HL-60/S4 treated with retinoic acid at 250 ng/mL for 4 days and 3 days (cell line): Measurements from ENCODE around the gene L3HYPDH.

Source experiments
- in situ Hi-C: fragments of 300-500 bp; cut with MboI; formaldehyde crosslinking; loops from 2 replicates; pipeline ENCODE4 v1.7.0; 2022; ENCODE audit warnings: low sequenced_read_pairs

The L3HYPDH gene

GRCh38 chr14:59483819-59484638 lies at the start of gene L3HYPDH, which contains the start of gene JKAMP:
Gene L3HYPDH (minus strand): TSS chr14:59484408. CDS start chr14:59484316, 92 bp downstream.
Gene JKAMP (plus strand): TSS chr14:59484517. CDS start chr14:59484590, 73 bp downstream.
- in situ Hi-C loops = no loop called here

GRCh38 chr14:59532419-59532818 lies 48.2 kb upstream of the L3HYPDH start:
- in situ Hi-C loops = no loop called here

- in situ Hi-C loops = no loop called here
These were observed 46.1 kb upstream of the L3HYPDH start for GRCh38 chr14:59530349-59530748.

GRCh38 chr14:59529189-59529588 lies 45.0 kb upstream of the L3HYPDH start:
- in situ Hi-C loops = no loop called here

GRCh38 chr14:59520224-59520623 lies 36.0 kb upstream of the L3HYPDH start:
- in situ Hi-C loops = no loop called here

GRCh38 chr14:59511916-59512575 lies 27.8 kb upstream of the L3HYPDH start:
- in situ Hi-C loops = no loop called here

- in situ Hi-C loops = no loop called here
These were observed 26.8 kb upstream of the L3HYPDH start for GRCh38 chr14:59510966-59511365.

GRCh38 chr14:59510001-59510400 lies 25.8 kb upstream of the L3HYPDH start:
- in situ Hi-C loops = no loop called here

GRCh38 chr14:59509101-59509500 lies 24.9 kb upstream of the L3HYPDH start:
- in situ Hi-C loops = no loop called here

- in situ Hi-C loops = no loop called here
These were observed 23.5 kb upstream of the L3HYPDH start for GRCh38 chr14:59507752-59508103.

GRCh38 chr14:59507063-59507751 lies 23.0 kb upstream of the L3HYPDH start:
- in situ Hi-C loops = no loop called here

- in situ Hi-C loops = no loop called here
These were observed 19.0 kb upstream of the L3HYPDH start for GRCh38 chr14:59503256-59503655.

GRCh38 chr14:59500732-59501131 lies 16.5 kb upstream of the L3HYPDH start:
- in situ Hi-C loops = no loop called here

GRCh38 chr14:59492384-59492783 lies 8.2 kb upstream of the L3HYPDH start:
- in situ Hi-C loops = no loop called here

GRCh38 chr14:59490756-59491155 lies 6.5 kb upstream of the L3HYPDH start:
- in situ Hi-C loops = no loop called here

GRCh38 chr14:59484639-59485175 lies 499 bp upstream of the L3HYPDH start:
- in situ Hi-C loops = no loop called here

- in situ Hi-C loops = no loop called here
These were observed 845 bp downstream of the L3HYPDH start for GRCh38 chr14:59483363-59483762.

GRCh38 chr14:59482541-59483331 lies 1.5 kb downstream of the L3HYPDH start:
- in situ Hi-C loops = no loop called here

GRCh38 chr14:59481871-59482540 lies 2.2 kb downstream of the L3HYPDH start:
- in situ Hi-C loops = no loop called here

- in situ Hi-C loops = no loop called here
These were observed 2.8 kb downstream of the L3HYPDH start for GRCh38 chr14:59481407-59481806.
